Hepatocyte (in vitro differentiated cells): ENCODE measurements around the gene ZNF700. TPM values are rescaled to one million over a fixed set of nuclear protein-coding genes. Genes with fewer than 3 reads are reported as not detected.
"Not testable (repeated sequence)": the region's sequence is repeated elsewhere in the genome, so short reads cannot be mapped to it uniquely, and the experiment has no call there.

Experiments used
- DNase-seq: peaks from one replicate; pipeline ENCODE4 v3.0.0-alpha.2; 2016; ENCODE audit warnings: low spot score
- H2AFZ ChIP-seq: fragments of 200-600 bp; sonication (generic); 2 replicates; pipeline ENCODE4 v1.6.0; 2016; ENCODE audit warnings: antibody characterized with exemption, mild to moderate bottlenecking
- H3K27ac ChIP-seq: fragments of 200-600 bp; sonication (generic); 2 replicates; pipeline ENCODE4 v1.5.1; 2016; ENCODE audit warnings: mild to moderate bottlenecking
- H3K27me3 ChIP-seq: fragments of 200-600 bp; sonication (generic); 2 replicates; pipeline ENCODE4 v1.6.1; 2016
- H3K36me3 ChIP-seq: fragments of 200-600 bp; sonication (generic); replicated peaks from 2 replicates; pipeline ENCODE4 v1.5.1; 2016; ENCODE audit warnings: low read depth; ENCODE audit not compliant: insufficient read depth
- H3K4me1 ChIP-seq: fragments of 200-600 bp; sonication (generic); 2 replicates; pipeline ENCODE4 v1.5.1; 2016; ENCODE audit warnings: mild to moderate bottlenecking, moderate library complexity; ENCODE audit not compliant: insufficient read depth
- H3K4me2 ChIP-seq: fragments of 200-600 bp; sonication (generic); 2 replicates; pipeline ENCODE4 v1.6.0; 2016
- H3K4me3 ChIP-seq: fragments of 200-600 bp; sonication (generic); 2 replicates; pipeline ENCODE4 v1.5.1; 2016; ENCODE audit warnings: mild to moderate bottlenecking
- H3K79me2 ChIP-seq: fragments of 200-600 bp; sonication (generic); 2 replicates; pipeline ENCODE4 v1.6.0; 2017; ENCODE audit warnings: mild to moderate bottlenecking
- H3K9me2 ChIP-seq: fragments of 200-600 bp; sonication (generic); replicated peaks from 2 replicates; pipeline ENCODE4 v1.6.0; 2017; ENCODE audit warnings: mild to moderate bottlenecking; ENCODE audit not compliant: insufficient read depth
- H3K9me3 ChIP-seq: fragments of 200-600 bp; sonication (generic); 2 replicates; pipeline ENCODE4 v1.5.1; 2016; ENCODE audit warnings: low read depth, mild to moderate bottlenecking
- H4K20me1 ChIP-seq: fragments of 200-600 bp; sonication (generic); 2 replicates; pipeline ENCODE4 v1.6.0; 2016; ENCODE audit warnings: mild to moderate bottlenecking; ENCODE audit not compliant: insufficient read depth, poor library complexity, severe bottlenecking
- CTCF ChIP-seq: fragments of 200-600 bp; sonication (generic); IDR thresholded peaks from 2 replicates; pipeline ENCODE4 v1.5.1; 2016; ENCODE audit warnings: antibody characterized with exemption, mild to moderate bottlenecking; ENCODE audit not compliant: poor library complexity
- EZH2 ChIP-seq: fragments of 200-600 bp; sonication (generic); IDR thresholded peaks from 2 replicates; pipeline ENCODE4 v1.6.1; 2016; ENCODE audit warnings: antibody characterized with exemption, mild to moderate bottlenecking, borderline replicate concordance
- EZH2phosphoT487 ChIP-seq: fragments of 200-600 bp; sonication (generic); IDR thresholded peaks from one replicate; pipeline ENCODE4 v1.6.1; 2018; ENCODE audit warnings: antibody characterized with exemption, mild to moderate bottlenecking, low read depth, moderate library complexity; ENCODE audit not compliant: unreplicated experiment, severe bottlenecking
- WGBS: methylation state at CpG from one replicate; pipeline ENCODE4 v1.1.6; 2016; ENCODE audit warnings: low lambda C conversion rate; ENCODE audit errors: missing lambda C conversion rate; 5-methylcytosine and 5-hydroxymethylcytosine counted together
- polyA plus RNA-seq: library from polyadenylated mRNA; unstranded; fragments of >200 nt; fragmentation: Nextera tagmentation; extraction: Ambion mirVana; gene quantifications from 2 replicates; pipeline ENCODE4 v1.2.1, GENCODE V29; 2016
- total RNA-seq: library from RNA; depleted of rRNA; stranded (reverse); fragments of >200 nt; gene quantifications from 2 replicates; pipeline ENCODE4 v1.2.3, GENCODE V29; 2014

Gene ZNF700
- 7.5 and 11.7 TPM in 2 replicates for total RNA-seq
- 3.6 and 5.6 TPM in 2 replicates for polyA plus RNA-seq

GRCh38 chr19:11924886-11925650, at the start of gene ZNF700:
TSS of gene ZNF700 (plus strand) at chr19:11925107. CDS start at chr19:11925211, 104 bp downstream.
- Histone ChIP-seq H3K9me3 (peaks cover 7% of the 10 kb centered on the region), H3K27me3 (no peaks in the 10 kb centered on the region), H3K4me3 (peak within 1 kb of the TSS; percentile 95), H3K27ac (peak within 1 kb of the TSS; percentile 100), H3K4me1 (peaks cover 13% of the 10 kb centered on the region), H3K9me2 (no peaks in the 10 kb centered on the region), H3K79me2 (peaks cover 40% of the 10 kb centered on the region), H3K4me2 (peak within 1 kb of the TSS; percentile 93), H2AFZ (peak within 1 kb of the TSS; percentile 88), H3K36me3 (no peaks in the 10 kb centered on the region), H4K20me1 (no peaks in the 10 kb centered on the region)
- peak; percentile 97 for DNase-seq
- TF ChIP-seq EZH2phosphoT487 (no peak), EZH2 (no peak), CTCF (no peak)
- WGBS, result under 1% methylated on average over 48 of the region's 53 CpGs

- peak; percentile 70 for DNase-seq
- peak; percentile 46 for TF ChIP-seq CTCF
- not testable (repeated sequence) for H3K27ac ChIP-seq
These were observed 45.1 kb upstream of the ZNF700 start for GRCh38 chr19:11879687-11880266.

GRCh38 chr19:11880598-11880997, 44.3 kb upstream of the ZNF700 start:
- no peak overlapping the region for H2AFZ ChIP-seq
- no peak overlapping the region for H3K27ac ChIP-seq
- no peaks in the 10 kb centered on the region for H3K9me2 ChIP-seq
- H3K4me1 ChIP-seq, result no peaks in the 10 kb centered on the region
- peak overlapping the region; percentile 62 for H3K4me2 ChIP-seq
- H3K4me3 ChIP-seq, result no peak overlapping the region
- WGBS, result 78% methylated on average over 12 of the region's 12 CpGs
- no peaks in the 10 kb centered on the region for H3K9me3 ChIP-seq
- DNase-seq, result no peak
- TF ChIP-seq EZH2 (no peak), CTCF (no peak), EZH2phosphoT487 (no peak)
- no peaks in the 10 kb centered on the region for H3K27me3 ChIP-seq
- H3K36me3 ChIP-seq, result no peaks in the 10 kb centered on the region
- no peaks in the 10 kb centered on the region for H3K79me2 ChIP-seq
- H4K20me1 ChIP-seq, result no peaks in the 10 kb centered on the region

More at GRCh38 chr19:11879687-11880266, 45.1 kb upstream of the ZNF700 start:
- H3K4me2 ChIP-seq, H3K9me2 ChIP-seq, H3K27me3 ChIP-seq, H4K20me1 ChIP-seq, H3K79me2 ChIP-seq, H3K4me1 ChIP-seq, H3K4me3 ChIP-seq, H3K9me3 ChIP-seq, H3K36me3 ChIP-seq, H2AFZ ChIP-seq: not testable (repeated sequence)
- 59% methylated on average over 16 of the region's 16 CpGs for WGBS
